ENCODE results near the gene SASH1.

- TF ChIP-seq CTCF (IDR thresholded peaks at IDR 0.05) (no peak), POLR2A (IDR thresholded peaks at IDR 0.05) (no peak), POLR2AphosphoS5 (IDR thresholded peaks at IDR 0.05) (no peak)
Observed at GRCh38 chr6:148332088-148332487, 10.6 kb upstream of the SASH1 start.
